HFF-Myc (cell line): ENCODE data around the gene TAS2R60.

Experiments used
- DNase-seq: peaks from one replicate; pipeline ENCODE4 v3.0.0-alpha.2; 2011; ENCODE audit warnings: low read depth; ENCODE audit errors: extremely low read depth
- H3K4me3 ChIP-seq: replicated peaks from 2 replicates; pipeline ENCODE4 v1.5.1; 2011; ENCODE audit warnings: low read depth, mild to moderate bottlenecking, control low read depth, low read length
- CTCF ChIP-seq: IDR thresholded peaks from 2 replicates; pipeline ENCODE4 v1.5.1; 2012; ENCODE audit warnings: mild to moderate bottlenecking, low read depth, low read length, control low read depth; ENCODE audit errors: missing control alignments

The TAS2R60 gene

DNA sequence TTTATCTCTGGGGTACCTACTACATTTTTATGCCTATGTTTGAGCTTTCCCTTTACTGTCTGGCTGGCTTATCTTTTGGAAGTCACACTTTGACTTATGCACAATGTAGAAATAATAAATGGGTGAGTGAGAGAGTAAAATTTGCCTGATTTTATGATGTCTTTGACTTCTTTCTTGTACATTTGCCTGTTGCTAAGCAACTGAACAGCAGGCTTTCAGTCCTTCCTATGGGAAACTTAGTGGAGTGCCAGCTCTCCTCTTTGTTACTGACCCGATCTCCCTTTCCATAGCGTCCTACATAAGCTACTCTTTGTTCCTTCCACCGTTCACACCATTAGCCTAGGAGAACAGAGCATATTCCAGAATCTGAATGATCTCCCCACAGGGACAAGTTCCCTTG, 4.2 kb downstream of the TAS2R60 start:
- H3K4me3 ChIP-seq = no peak overlapping the region
- TF ChIP-seq CTCF = no peak
- DNase-seq = no peak

GRCh38 chr7:143448429-143448828, 5.2 kb downstream of the TAS2R60 start:
- DNase-seq = no peak
- TF ChIP-seq CTCF = no peak
- no peak overlapping the region for H3K4me3 ChIP-seq

DNA sequence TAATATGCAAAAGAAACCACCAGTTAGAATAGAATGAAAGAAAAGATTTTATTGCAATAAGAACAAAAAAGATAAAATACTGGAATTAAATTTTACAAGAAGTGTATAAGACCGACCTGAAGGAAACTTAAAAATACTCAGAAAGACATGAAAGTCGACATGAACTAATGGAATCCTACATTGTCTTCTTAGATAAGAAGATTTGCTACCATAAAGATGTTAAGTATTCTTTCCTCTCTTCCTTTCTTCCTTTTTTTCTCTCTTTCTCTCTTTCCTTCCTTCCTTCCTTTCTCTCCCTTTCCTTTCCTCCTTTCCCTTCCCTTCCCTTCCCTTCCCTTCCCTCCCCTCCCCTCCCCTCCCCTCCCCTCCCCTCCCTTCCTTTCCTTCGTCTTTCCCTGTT, 6.5 kb downstream of the TAS2R60 start:
- no peak for TF ChIP-seq CTCF
- no peak overlapping the region for H3K4me3 ChIP-seq
- no peak for DNase-seq

GRCh38 chr7:143451122-143451521, 7.9 kb downstream of the TAS2R60 start:
- no peak for TF ChIP-seq CTCF
- DNase-seq = no peak
- H3K4me3 ChIP-seq = no peak overlapping the region

DNA sequence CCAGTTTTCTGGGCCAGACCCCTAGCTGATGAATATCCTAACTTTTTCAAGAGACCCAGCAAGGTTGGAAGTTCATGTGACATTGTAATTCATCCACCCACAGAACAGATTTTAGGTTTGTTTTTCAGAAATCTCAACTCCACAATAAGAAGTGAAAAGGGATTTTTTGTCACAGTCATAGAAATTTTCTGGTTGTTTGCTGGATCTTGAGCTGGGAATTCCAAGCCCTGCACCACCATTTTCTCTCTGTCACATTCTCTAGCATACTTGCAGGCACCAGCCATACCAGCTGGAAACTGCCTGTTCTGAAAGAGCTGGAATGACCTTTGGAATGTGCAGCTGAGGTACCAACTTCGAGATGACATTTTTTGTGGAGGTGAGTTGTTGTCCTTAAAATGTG, 8.5 kb downstream of the TAS2R60 start:
- no peak overlapping the region for H3K4me3 ChIP-seq
- DNase-seq = no peak
- TF ChIP-seq CTCF = no peak

DNA sequence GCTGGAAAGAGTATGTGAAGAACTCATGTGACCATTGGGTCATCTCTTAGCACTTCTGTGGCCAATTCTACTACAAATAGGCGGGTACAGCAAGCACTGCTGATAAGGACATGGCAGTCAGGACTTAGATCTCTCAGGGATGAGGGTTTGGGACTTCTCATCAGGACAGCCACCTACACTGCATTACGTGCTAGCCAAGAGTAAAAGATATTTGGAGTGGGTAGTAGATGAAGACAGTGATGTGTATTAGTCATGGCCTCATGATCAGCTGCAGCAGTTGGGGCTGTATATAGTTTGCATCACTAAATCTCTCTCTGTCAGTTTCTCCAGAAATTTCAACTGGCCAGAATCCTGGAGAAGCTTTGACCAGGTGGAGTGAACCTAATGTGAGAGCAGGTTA, 9.2 kb downstream of the TAS2R60 start:
- no peak for TF ChIP-seq CTCF
- no peak overlapping the region for H3K4me3 ChIP-seq
- DNase-seq = no peak

DNA sequence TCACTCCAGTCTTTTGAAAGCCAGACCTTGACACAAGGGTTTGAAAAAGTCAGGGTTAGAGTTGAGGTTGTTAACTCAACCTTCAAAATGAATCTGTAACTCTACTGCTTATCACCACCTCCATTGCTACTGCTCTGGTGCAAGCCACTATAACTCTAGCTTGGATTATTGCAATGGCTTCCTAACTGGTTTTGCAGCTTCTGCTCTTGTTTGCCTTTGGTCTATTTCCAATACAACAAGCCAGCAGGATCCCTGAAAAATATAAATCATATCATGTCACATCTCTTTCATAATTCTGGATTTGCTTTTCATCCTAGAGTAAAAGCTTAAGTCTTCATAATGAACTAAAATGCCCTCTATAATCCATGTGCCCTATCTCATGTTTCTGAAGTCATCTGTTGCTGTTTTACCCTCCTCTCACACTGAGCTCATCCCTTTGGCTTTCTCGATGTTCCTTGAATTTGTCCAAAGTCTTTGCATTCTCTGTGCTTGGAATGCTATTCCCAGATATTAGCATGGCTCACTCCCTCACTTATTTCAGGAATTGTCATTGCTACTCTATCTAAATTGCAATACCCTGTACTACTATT, 10.9 kb downstream of the TAS2R60 start:
- no peak for DNase-seq
- no peak for TF ChIP-seq CTCF
- no peak overlapping the region for H3K4me3 ChIP-seq
